Hepatocyte (in vitro differentiated cells): ENCODE results near the gene RNU1-4.
"Not testable (repeated sequence)": the region's sequence is repeated elsewhere in the genome, so short reads cannot be mapped to it uniquely, and the experiment has no call there.

Experiments used
- CTCF ChIP-seq: fragments of 200-600 bp; sonication (generic); IDR thresholded peaks from 2 replicates; pipeline ENCODE4 v1.5.1; 2016; ENCODE audit warnings: antibody characterized with exemption, mild to moderate bottlenecking; ENCODE audit not compliant: poor library complexity
- EZH2phosphoT487 ChIP-seq: fragments of 200-600 bp; sonication (generic); IDR thresholded peaks from one replicate; pipeline ENCODE4 v1.6.1; 2018; ENCODE audit warnings: antibody characterized with exemption, mild to moderate bottlenecking, low read depth, moderate library complexity; ENCODE audit not compliant: unreplicated experiment, severe bottlenecking

- TF ChIP-seq CTCF, EZH2phosphoT487: not testable (repeated sequence)
These were observed 8.4 kb downstream of the RNU1-4 start for GRCh38 chr1:16748710-16749109.
